Lung (tissue), 12 donors: Measurements from ENCODE around the gene PDCD7. TPM values are rescaled to one million over a fixed set of nuclear protein-coding genes. Genes with fewer than 3 reads are reported as not detected.
A peak's percentile ranks its signal among the peaks of the same experiment; 100 is the strongest.

ENCODE experiments used
- ATAC-seq: fragments of 200-7000 bp; cut with Tn5 transposase; one replicate; pipeline ENCODE4 v1.9.1; 2020; ENCODE audit warnings: moderate number of reproducible peaks; ENCODE audit not compliant: insufficient read depth, low FRiP score
- DNase-seq, 3 donors: peaks; one replicate each; pipeline ENCODE4 v3.0.0-alpha.2; 2013 to 2017
- H3K27ac ChIP-seq, 2 donors: one replicate each; pipeline ENCODE4 v1.5.1; 2013; ENCODE audit warnings: mild to moderate bottlenecking in 2 of 2, moderate library complexity in 2 of 2, control low read depth in 1 of 2, inconsistent platforms in 1 of 2, low read depth in 1 of 2, low read length in 1 of 2
- H3K27me3 ChIP-seq, 3 donors: one replicate each; pipeline ENCODE4 v1.5.1; 2013; ENCODE audit warnings: low read length in 2 of 3; ENCODE audit not compliant: control insufficient read depth in 3 of 3, insufficient read depth in 3 of 3
- H3K36me3 ChIP-seq, 4 donors: one replicate each; pipeline ENCODE4 v1.5.1; 2013; ENCODE audit warnings: low read length in 4 of 4, mild to moderate bottlenecking in 1 of 4, moderate library complexity in 1 of 4; ENCODE audit not compliant: control insufficient read depth in 4 of 4, insufficient read depth in 4 of 4
- H3K4me1 ChIP-seq, 5 donors: one replicate each; pipeline ENCODE4 v1.5.1; 2013; ENCODE audit warnings: low read length in 5 of 5, mild to moderate bottlenecking in 2 of 5, moderate library complexity in 1 of 5; ENCODE audit not compliant: control insufficient read depth in 5 of 5, insufficient read depth in 5 of 5
- H3K4me3 ChIP-seq: one replicate; pipeline ENCODE4 v1.5.1; 2013; ENCODE audit warnings: mild to moderate bottlenecking, control low read depth, moderate library complexity
- H3K9ac ChIP-seq, 2 donors: one replicate each; pipeline ENCODE4 v1.5.1; 2013; ENCODE audit warnings: low read length in 2 of 2, control low read depth in 1 of 2; ENCODE audit not compliant: insufficient read depth in 1 of 2
- H3K9me3 ChIP-seq, 4 donors: one replicate each; pipeline ENCODE4 v1.5.1; 2013; ENCODE audit warnings: low read length in 3 of 4, mild to moderate bottlenecking in 1 of 4, moderate library complexity in 1 of 4; ENCODE audit not compliant: control insufficient read depth in 4 of 4, insufficient read depth in 3 of 4
- CTCF ChIP-seq: IDR thresholded peaks from 2 replicates; pipeline ENCODE4 v1.5.1; 2012; ENCODE audit warnings: mild to moderate bottlenecking; ENCODE audit errors: control extremely low read depth, extremely low read depth
- WGBS, 2 donors: extraction: QIAGEN DNeasy Blood & Tissue Kit; methylation state at CpG; one replicate each; pipeline ENCODE4 v1.1.7; 2013; 5-methylcytosine and 5-hydroxymethylcytosine counted together
- polyA plus RNA-seq, 2 donors: library from polyadenylated mRNA; stranded (reverse); fragments of 200-250 nt; gene quantifications; one replicate each; pipeline ENCODE4 v1.2.1, GENCODE V29; 2013
- total RNA-seq, 2 donors: library from RNA; depleted of rRNA in 1 of 2; stranded (reverse); fragments of >200 nt in 1 of 2; gene quantifications; one replicate each; pipeline ENCODE4 v1.2.1, GENCODE V29; 2014 to 2021
- donor health status: control.
- donor health status: control.
- donor health status: Bipolar disorder and iron deficiency.
- donor health status: healthy.
- donor health status: DM: yes; HTN: yes; CAD: no.

Gene PDCD7
- total and polyA plus RNA-seq, 4 donors = 8.8 to 21.7 (median 14.1) TPM

- Histone ChIP-seq H3K9ac (peak overlapping the region in 1 of 2 donors; percentile 8), H3K4me3 (no peak overlapping the region), H3K9me3 (no peaks in the 10 kb centered on the region), H3K27ac (peak overlapping the region in 1 of 2 donors; percentile 71), H3K27me3 (no peaks in the 10 kb centered on the region), H3K4me1 (peaks cover 3 to 94% (median 82%) of the 10 kb centered on the region in 5 donors), H3K36me3 (no peaks in the 10 kb centered on the region)
- no peak for TF ChIP-seq CTCF
- DNase-seq (no peak), ATAC-seq (no peak)
- 77 to 84% methylated on average over 7 of the region's 7 CpGs for WGBS, 2 donors
These were observed 49.0 kb downstream of the PDCD7 start for GRCh38 chr15:65084500-65085206.

DNA sequence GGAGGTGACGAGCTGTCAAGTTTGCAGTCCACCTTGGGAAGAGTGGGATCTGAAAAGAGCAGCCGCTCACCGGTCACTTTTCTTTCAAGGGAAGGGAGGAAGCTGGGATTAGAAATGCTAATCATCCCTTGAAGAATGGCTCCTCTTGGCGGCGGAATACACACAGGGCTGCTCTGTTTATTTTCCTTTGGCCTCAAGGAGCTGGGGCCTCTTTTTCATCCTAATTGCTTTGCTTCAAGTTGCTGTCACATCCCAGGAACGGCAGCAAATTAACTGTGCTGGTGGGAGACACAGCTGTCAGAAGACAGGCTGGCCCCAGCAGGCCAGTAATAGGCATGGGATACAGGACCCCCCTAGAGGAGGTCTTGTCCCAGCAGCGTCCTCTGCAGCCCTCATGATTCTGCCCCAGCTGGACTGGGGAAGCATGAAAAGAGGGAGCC, 50.3 kb downstream of the PDCD7 start:
- Histone ChIP-seq H3K9ac (no peak overlapping the region), H3K4me3 (no peak overlapping the region), H3K4me1 (peaks cover 3 to 80% (median 74%) of the 10 kb centered on the region in 5 donors), H3K9me3 (no peaks in the 10 kb centered on the region), H3K27me3 (no peaks in the 10 kb centered on the region), H3K36me3 (no peaks in the 10 kb centered on the region), H3K27ac (peak overlapping the region in 1 of 2 donors; percentile 0)
- DNase-seq (peak; percentile 97 to 99 (median 98)), ATAC-seq (no peak)
- peak; percentile 24 for TF ChIP-seq CTCF
- WGBS, 2 donors = 38 to 65% methylated on average over 7 of the region's 7 CpGs

GRCh38 chr15:65082303-65082953, 51.2 kb downstream of the PDCD7 start:
- DNase-seq (peak in 1 of 3 donors; percentile 56), ATAC-seq (no peak)
- H3K36me3 ChIP-seq = no peaks in the 10 kb centered on the region
- peaks cover 7 to 77% (median 65%) of the 10 kb centered on the region in 5 donors for H3K4me1 ChIP-seq
- peaks cover 0 to 2% (median 0%) of the 10 kb centered on the region in 4 donors for H3K9me3 ChIP-seq
- no peaks in the 10 kb centered on the region for H3K27me3 ChIP-seq
- WGBS, 2 donors = 6 to 9% methylated on average over 7 of the region's 7 CpGs
- TF ChIP-seq CTCF = no peak
- H3K27ac ChIP-seq = peak overlapping the region in 1 of 2 donors; percentile 55
- peak overlapping the region in 1 of 2 donors; percentile 38 for H3K9ac ChIP-seq
- H3K4me3 ChIP-seq = no peak overlapping the region
